ENCODE data around the gene NSD1. TPM values are rescaled to one million over a fixed set of nuclear protein-coding genes. Genes with fewer than 3 reads are reported as not detected.

NSD1 gene
- total RNA-seq, 1 donor from 2014 or later, result 45.4 TPM

DNA sequence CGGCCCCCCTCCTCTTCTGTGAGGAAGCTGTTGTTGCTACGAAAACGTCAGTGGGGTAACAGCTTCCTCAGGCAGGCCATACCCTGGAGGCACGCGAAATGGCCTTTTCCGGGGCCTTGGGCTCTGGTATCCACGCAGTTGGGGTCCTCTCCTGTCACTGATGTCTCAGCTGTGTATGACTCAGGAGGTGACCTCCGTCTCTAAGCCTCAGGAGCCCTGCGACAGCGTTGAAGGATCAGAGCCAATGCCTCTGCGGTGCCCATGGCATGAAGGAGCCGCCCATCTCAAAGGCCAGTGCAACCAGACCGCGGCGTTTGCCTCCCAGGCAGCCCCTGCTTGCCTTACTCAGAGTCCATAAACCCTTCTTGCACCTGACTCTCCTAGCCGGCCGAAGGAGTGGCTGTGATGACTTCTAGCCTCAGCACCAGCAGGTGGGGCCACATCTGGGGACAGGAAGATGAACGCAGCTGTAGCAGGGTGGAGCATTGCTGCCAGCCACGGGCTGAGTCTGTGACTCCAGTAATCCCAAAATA is 179.1 kb downstream of the NSD1 start:
- TF ChIP-seq POLR2AphosphoS5 (IDR thresholded peaks at IDR 0.05; ENCODE audit: insufficient read depth in 1 of 2, low read depth in 1 of 2) (no peak), POLR2A (IDR thresholded peaks at IDR 0.05) (no peak)
- TF ChIP-seq, protein P1, sequence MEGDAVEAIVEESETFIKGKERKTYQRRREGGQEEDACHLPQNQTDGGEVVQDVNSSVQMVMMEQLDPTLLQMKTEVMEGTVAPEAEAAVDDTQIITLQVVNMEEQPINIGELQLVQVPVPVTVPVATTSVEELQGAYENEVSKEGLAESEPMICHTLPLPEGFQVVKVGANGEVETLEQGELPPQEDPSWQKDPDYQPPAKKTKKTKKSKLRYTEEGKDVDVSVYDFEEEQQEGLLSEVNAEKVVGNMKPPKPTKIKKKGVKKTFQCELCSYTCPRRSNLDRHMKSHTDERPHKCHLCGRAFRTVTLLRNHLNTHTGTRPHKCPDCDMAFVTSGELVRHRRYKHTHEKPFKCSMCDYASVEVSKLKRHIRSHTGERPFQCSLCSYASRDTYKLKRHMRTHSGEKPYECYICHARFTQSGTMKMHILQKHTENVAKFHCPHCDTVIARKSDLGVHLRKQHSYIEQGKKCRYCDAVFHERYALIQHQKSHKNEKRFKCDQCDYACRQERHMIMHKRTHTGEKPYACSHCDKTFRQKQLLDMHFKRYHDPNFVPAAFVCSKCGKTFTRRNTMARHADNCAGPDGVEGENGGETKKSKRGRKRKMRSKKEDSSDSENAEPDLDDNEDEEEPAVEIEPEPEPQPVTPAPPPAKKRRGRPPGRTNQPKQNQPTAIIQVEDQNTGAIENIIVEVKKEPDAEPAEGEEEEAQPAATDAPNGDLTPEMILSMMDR (IDR thresholded peaks at IDR 0.05), result no peak

DNA sequence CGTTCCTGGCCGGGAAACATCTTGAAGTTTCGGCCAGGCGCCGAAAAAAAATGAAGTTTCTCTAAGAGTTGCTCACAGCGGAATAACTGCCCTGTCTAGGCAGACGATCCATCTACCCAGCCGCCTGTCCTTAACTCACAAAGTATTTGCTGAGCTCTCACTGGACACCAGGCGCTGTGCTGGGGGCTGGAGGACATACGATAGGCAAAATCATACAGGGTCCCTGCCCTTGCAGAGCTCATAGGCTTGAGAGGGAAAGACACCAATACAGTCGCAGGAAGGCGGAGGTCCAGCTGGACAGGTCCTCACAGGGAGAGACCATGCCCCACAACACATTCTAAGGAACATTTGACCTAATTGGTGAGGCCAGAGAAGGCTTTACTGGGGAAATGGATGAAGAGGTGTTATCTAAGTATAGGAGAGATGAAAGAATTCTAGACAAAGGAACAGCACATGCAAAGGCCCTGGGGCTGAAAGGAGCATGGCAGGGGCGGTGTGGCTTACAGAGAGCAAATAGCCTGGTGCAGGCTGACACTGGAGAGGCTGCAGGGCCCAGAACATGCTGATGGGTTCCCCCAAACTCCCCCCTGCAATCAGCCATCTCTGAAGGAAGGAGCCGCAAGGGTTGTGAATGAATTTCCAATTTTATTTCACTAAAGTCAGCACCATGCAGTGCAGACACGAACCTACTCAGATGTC is 180.1 kb downstream of the NSD1 start:
- H3K9me3 ChIP-seq, result no peaks in the 10 kb centered on the region
- H3K27ac ChIP-seq, result no peak overlapping the region
- H3K27me3 ChIP-seq, result no peaks in the 10 kb centered on the region
- no peak overlapping the region for H3K4me3 ChIP-seq
- intact Hi-C loops (cut with DNase I), result loop anchor here (2.0 to 10.0 kb wide), 2 partner anchors 141 to 183 kb away; partner anchors contain the start of gene PDLIM7
- DNase-seq (ENCODE audit: extremely low spot score in 2 of 2), result no peak
- no peak for TF ChIP-seq POLR2AphosphoS5 (IDR thresholded peaks at IDR 0.05; ENCODE audit: insufficient read depth in 1 of 2, low read depth in 1 of 2)
- TF ChIP-seq POLR2A (IDR thresholded peaks at IDR 0.05), result no peak
- TF ChIP-seq, protein P1 (IDR thresholded peaks at IDR 0.05), result no peak
- H3K4me1 ChIP-seq, result peaks cover 25% of the 10 kb centered on the region
- no peaks in the 10 kb centered on the region for H3K36me3 ChIP-seq

More for the DNA sequence above, 179.1 kb downstream of the NSD1 start:
- intact Hi-C loops (cut with DNase I), result loop anchor here (2.0 to 10.0 kb wide), 2 partner anchors 142 to 184 kb away; partner anchors contain the start of gene PDLIM7
- Histone ChIP-seq H3K4me3 (peak overlapping the region; percentile 44 to 48), H3K27ac (no peak overlapping the region), H3K9me3 (no peaks in the 10 kb centered on the region), H3K4me1 (peaks cover 25% of the 10 kb centered on the region), H3K36me3 (no peaks in the 10 kb centered on the region), H3K27me3 (no peaks in the 10 kb centered on the region)
- DNase-seq (ENCODE audit: extremely low spot score in 2 of 2), result no peak

DNA sequence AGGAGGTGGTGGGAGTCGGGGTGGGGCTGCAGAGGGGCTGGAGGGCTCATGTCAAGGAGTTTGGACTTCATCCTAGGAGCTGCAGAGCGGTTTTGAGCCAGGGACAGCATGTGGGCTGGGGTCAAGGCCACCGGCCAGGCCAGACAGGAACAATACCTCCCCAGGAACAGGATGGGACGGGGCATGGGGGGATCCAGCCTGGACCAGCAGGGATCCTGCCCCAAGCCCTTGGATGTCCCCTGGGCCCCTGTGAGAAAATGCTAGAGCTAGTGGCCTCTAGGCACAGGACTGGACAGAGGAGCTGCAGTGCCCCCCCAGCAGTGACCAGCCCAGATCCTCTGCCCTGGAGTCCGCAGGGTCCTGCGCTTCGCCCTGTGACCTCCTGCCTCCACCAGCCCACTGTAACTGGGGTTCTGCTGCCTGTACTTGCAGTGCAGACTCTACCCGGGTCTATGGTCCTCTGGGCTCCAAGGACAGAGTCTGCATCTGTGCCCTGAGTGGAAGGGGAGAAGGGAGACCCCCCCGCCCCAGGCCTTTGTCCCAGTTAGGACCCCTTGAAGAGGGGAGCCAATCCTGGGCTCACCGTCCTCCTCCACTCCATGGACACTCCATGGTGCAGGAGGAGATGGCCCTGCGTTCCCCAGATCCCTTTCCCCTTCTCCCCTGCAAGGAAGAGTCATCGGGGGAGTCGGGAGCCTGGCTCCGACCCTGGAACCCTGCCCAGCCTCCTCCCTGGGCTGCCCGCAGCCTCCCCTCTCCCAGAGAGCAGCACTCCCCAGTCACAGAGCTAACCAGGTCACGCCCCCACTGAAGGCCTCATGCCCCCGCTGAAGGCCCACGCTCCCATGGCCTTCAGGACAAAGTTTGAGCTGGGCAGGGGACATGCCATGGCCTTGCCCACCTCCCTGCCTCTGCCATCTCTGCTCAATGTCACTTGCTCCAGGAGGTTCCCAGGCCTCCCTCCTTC is 181.1 kb downstream of the NSD1 start:
- DNase-seq (ENCODE audit: extremely low spot score in 2 of 2), result no peak
- Histone ChIP-seq H3K27ac (no peak overlapping the region), H3K4me1 (peaks cover 25% of the 10 kb centered on the region), H3K36me3 (no peaks in the 10 kb centered on the region), H3K4me3 (no peak overlapping the region), H3K27me3 (no peaks in the 10 kb centered on the region), H3K9me3 (no peaks in the 10 kb centered on the region)
- intact Hi-C loops (cut with DNase I), result loop anchor here (10.0 kb wide), 1 partner anchor 140 kb away; no protein-coding TSS in a partner anchor
- TF ChIP-seq POLR2A (IDR thresholded peaks at IDR 0.05), result no peak
- no peak for TF ChIP-seq POLR2AphosphoS5 (IDR thresholded peaks at IDR 0.05; ENCODE audit: insufficient read depth in 1 of 2, low read depth in 1 of 2)
- TF ChIP-seq, protein P1 (IDR thresholded peaks at IDR 0.05), result no peak

DNA sequence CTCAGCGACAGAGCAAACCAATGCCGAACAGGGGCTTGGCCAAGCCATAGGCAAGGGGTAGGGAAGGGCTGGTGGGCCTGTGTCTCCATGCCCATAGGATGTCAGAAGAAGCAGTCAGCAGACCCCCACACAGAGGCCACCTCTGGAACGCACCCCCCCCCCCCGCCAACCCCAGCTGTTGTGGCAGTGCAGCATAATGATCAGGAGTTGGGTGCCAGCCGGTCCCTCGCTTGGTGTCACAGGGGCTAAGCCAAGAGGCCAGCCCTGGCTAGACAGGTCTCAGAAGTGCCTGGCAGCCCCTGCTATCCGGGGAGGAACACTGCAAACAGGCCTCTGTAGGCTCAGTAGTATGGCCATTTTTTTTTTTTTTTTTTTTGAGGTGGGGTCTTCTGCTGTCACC is 181.8 kb downstream of the NSD1 start:
- H3K27ac ChIP-seq, result no peak overlapping the region
- H3K4me1 ChIP-seq, result peaks cover 23% of the 10 kb centered on the region
- H3K36me3 ChIP-seq, result no peaks in the 10 kb centered on the region
- no peaks in the 10 kb centered on the region for H3K9me3 ChIP-seq
- H3K27me3 ChIP-seq, result no peaks in the 10 kb centered on the region
- H3K4me3 ChIP-seq, result no peak overlapping the region
- TF ChIP-seq POLR2AphosphoS5 (IDR thresholded peaks at IDR 0.05; ENCODE audit: insufficient read depth in 1 of 2, low read depth in 1 of 2), result no peak
- no peak for DNase-seq (ENCODE audit: extremely low spot score in 2 of 2)
- intact Hi-C loops (cut with DNase I), result loop anchor here (10.0 kb wide), 1 partner anchor 139 kb away; no protein-coding TSS in a partner anchor

DNA sequence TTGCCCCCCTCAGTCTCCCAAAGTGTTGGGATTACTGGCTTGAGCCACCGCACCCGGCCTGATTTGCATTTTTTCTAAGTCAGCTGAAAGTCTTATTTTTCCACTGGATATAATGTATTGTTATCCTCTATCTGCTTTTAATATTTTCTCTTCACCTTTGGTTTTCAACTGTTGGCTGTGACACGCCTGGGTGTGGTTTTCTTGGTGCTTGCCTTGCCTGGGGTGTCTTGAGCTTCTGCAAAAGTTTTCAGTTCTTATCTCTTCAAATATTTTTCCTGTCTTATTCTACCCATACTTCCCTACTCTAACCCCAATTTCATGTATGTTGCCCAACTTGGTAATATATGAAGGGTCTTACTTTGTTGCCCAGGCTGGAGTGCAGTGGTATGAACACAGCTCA is 182.4 kb downstream of the NSD1 start:
- H3K9me3 ChIP-seq, result no peaks in the 10 kb centered on the region
- intact Hi-C loops (cut with DNase I), result loop anchor here (10.0 kb wide), 1 partner anchor 139 kb away; no protein-coding TSS in a partner anchor

More for the DNA sequence above, 182.4 kb downstream of the NSD1 start:
- H3K4me3 ChIP-seq, result no peak overlapping the region
- DNase-seq (ENCODE audit: extremely low spot score in 2 of 2), result no peak
- TF ChIP-seq POLR2AphosphoS5 (IDR thresholded peaks at IDR 0.05; ENCODE audit: insufficient read depth in 1 of 2, low read depth in 1 of 2), result no peak
- TF ChIP-seq, protein P1 (IDR thresholded peaks at IDR 0.05), result no peak
- no peak for TF ChIP-seq POLR2A (IDR thresholded peaks at IDR 0.05)
- no peaks in the 10 kb centered on the region for H3K27me3 ChIP-seq
- H3K4me1 ChIP-seq, result peaks cover 17% of the 10 kb centered on the region
- no peak overlapping the region for H3K27ac ChIP-seq
- no peaks in the 10 kb centered on the region for H3K36me3 ChIP-seq

Measured in vagina (tissue), 2 donors.